Stimulated activated CD8-positive, alpha-beta memory T cell treated with anti-CD3 and anti-CD28 coated beads, Interleukin-15, amount 100 ng/mL, for 4 hours (primary cell): ENCODE measurements around the gene ARHGAP33.

Source experiments
- DNase-seq, 2 donors: peaks; one replicate each; pipeline ENCODE4 v3.0.0-alpha.2; 2020; ENCODE audit warnings: low read depth in 2 of 2

ARHGAP33 gene

GRCh38 chr19:35777961-35778360, 2.6 kb downstream of the ARHGAP33 start:
- DNase-seq, result no peak

- no peak for DNase-seq
Measured at GRCh38 chr19:35779033-35779432, 3.7 kb downstream of the ARHGAP33 start.

DNA sequence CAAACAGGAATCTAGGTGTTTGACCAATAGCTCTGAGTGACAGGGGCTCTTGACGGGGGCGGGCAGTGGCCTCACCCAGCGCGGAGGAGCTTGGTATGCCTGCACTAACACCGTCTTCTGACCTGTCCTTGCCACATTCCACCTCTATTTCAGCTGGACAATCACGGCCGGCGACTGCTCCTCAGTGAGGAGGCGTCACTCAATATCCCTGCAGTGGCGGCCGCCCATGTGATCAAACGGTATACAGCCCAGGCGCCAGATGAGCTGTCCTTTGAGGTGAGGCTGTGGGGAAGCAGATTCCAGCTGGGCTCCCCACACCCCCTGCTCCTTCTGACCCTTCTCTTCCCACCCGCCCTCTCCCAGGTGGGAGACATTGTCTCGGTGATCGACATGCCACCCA, 4.7 kb downstream of the ARHGAP33 start:
- DNase-seq, result no peak

DNA sequence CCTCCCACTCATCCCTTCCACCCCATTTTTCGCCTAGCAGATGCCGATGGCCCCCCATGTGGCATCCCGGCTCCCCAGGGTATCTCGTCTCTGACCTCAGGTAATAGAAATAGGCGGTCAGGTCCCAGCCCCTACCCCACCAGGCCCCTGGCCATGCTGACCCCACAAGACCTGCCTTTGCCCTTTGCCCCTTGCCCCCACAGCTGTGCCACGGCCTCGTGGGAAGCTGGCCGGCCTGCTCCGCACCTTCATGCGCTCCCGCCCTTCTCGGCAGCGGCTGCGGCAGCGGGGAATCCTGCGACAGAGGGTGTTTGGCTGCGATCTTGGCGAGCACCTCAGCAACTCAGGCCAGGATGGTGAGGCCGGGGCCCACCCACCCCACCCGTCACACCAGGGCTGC, 5.4 kb downstream of the ARHGAP33 start:
- DNase-seq, result no peak

- no peak for DNase-seq
Measured at GRCh38 chr19:35781650-35782049, 6.3 kb downstream of the ARHGAP33 start.

- no peak for DNase-seq
Measured at GRCh38 chr19:35782589-35782988, 7.2 kb downstream of the ARHGAP33 start.

GRCh38 chr19:35783469-35784434, 8.4 kb downstream of the ARHGAP33 start:
- DNase-seq, result no peak

GRCh38 chr19:35784503-35785338, 9.4 kb downstream of the ARHGAP33 start:
- no peak for DNase-seq

GRCh38 chr19:35785339-35785627, 9.9 kb downstream of the ARHGAP33 start:
- DNase-seq, result no peak

DNA sequence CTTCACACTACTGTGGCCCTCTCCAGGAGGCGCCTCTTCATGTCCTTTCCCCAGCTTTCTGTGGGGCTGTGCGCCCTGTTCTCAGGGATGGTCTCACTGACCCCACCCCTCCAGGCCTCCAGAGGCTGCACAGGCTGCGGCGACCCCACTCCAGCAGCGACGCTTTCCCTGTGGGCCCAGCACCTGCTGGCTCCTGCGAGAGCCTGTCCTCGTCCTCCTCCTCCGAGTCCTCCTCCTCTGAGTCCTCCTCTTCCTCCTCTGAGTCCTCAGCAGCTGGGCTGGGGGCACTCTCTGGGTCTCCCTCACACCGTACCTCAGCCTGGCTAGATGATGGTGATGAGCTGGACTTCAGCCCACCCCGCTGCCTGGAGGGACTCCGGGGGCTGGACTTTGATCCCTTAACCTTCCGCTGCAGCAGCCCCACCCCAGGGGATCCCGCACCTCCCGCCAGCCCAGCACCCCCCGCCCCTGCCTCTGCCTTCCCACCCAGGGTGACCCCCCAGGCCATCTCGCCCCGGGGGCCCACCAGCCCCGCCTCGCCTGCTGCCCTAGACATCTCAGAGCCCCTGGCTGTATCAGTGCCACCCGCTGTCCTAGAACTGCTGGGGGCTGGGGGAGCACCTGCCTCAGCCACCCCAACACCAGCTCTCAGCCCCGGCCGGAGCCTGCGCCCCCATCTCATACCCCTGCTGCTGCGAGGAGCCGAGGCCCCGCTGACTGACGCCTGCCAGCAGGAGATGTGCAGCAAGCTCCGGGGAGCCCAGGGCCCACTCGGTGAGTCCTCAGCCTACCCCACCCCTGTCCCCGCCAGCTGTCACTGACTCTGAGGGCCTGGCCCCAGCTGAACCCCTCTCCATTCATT, 11.2 kb downstream of the ARHGAP33 start:
- no peak for DNase-seq

- no peak for DNase-seq
Measured at GRCh38 chr19:35787227-35787799, 11.9 kb downstream of the ARHGAP33 start.

DNA sequence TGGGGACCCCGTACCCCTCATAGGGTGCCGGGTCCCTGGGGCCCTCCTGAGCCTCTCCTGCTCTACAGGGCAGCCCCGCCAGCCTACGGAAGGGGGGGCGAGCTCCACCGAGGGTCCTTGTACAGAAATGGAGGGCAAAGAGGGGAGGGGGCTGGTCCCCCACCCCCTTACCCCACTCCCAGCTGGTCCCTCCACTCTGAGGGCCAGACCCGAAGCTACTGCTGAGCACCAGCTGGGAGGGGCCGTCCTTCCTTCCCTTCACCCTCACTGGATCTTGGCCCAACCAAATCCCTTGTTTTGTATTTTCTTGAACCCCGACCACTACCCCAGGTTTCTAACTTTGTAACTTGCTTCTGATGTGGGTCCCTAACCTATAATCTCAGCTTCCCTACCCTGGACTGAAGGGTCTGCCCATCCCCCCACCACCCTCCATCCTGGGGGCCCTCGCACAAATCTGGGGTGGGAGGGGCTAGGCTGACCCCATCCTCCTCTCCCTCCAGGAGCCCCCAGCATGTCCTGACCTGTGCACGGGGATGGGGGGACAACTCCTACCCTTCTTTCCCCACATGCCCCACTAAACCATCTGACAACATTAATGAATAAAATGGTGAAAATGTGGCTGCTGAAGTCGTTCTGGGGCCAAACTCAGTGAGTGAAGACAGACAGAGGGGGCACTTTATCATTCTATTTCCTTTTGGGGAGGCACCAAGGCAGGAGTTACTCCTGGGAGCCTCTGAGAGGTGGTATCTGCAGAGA, 13.0 kb downstream of the ARHGAP33 start:
- no peak for DNase-seq

DNA sequence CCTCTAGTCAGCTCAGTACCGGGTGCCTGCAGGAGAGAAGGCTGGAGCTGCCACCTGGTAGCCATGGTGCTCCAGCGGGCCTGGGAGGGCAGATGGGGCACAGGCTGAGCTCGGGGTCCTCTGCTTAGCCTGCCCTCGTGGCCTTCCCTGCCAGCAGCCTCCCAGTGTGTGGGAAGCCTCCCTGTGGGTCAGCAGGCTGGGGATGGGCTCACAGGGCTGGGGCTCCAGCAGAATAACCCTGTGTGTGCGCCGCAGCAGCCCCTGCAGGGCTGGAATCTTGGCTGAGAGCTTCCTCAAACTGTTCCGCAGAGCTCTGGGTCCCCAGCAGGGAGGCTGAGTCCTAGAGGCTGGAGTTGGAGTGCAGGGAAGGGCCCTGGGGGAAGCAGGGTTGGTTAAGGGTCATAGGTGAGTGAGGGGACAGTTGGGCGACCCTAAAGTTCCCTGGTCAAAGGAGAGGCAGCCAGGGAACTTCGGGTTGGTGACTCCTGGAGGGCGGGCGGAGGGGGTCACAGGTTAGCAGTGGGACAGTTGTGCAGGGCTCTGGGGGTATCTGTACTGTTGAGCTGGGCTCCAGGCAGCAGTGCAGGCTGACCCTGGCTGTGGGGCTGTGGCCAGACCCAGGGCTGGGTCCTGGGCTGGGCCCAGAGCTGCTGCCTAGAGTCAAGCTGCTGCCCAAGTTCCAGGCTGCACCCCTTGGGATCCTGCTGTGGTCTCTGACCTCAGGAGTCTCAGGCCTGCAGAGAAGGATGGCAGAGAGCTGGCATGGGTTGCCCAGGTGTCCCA, 14.0 kb downstream of the ARHGAP33 start:
- no peak for DNase-seq

DNA sequence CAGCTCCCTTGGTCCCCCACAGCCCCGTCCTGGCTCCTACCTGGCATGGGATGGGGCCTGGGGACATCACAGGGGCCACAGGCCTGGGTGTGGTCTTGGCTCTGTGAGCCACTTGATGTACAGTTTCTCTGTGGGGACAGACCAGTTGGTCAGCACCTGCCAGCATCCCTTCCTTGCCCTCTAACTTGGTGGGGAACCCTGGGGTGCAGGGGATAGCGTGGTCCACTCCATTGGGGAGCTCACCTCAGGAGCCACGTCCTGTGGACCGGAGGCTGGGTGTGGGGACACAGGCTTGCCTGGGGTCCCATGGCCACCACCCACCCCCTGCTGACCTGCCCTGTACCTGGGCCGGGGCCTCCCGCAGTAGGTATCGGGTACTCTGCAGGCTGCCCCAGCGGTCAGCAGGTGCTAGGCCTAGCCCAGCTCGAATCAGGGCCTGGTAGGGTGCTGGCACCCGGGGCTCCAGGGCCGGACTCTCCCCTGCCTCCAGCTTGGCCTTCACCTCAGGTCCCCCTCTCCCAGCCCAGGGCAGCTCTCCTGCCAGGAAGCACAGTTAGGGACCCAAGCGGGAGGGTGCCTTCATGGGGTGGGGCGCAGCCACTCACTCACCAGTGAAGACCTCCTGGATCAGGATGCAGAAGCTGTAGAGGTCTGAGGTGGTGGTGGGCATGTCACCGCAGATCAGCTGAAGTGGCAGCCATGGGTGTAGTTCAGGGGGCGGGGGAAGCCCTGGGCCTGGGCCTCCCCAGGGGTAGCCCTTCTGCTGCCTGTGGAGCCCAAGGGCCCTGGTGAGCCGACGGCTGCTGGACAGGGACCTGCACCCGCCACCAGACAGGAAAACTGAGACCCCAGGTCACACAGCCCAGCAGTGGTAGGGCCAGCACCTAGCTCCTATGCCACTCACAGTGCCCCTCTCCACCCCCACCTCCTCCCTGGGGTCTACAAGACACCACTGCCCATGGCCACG, 14.9 kb downstream of the ARHGAP33 start:
- no peak for DNase-seq

- no peak for DNase-seq
Measured at GRCh38 chr19:35790981-35791813, 15.8 kb downstream of the ARHGAP33 start.

DNA sequence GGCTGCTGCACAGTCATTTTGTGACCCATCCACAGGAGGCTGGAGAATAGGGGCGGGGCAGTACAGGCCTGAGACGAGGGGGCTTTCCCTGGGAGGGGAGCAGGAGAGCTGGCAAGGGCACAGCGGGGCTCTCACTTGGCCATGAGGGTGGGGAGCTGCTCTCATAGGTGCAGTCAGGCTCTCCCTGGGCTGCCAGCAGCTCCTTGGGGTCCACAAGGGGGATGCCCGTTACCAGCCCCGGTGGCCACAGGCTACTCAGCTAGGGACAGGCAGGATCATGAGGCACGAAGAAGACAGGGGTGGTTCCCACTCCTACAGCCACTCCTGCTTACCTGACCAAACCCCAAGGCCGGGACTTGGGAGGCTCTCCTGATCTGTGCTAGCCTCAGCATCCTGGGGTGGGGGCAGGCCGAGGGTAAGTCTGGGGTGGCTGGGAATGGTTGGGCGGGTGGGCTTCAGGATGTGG, 16.5 kb downstream of the ARHGAP33 start:
- no peak for DNase-seq

DNA sequence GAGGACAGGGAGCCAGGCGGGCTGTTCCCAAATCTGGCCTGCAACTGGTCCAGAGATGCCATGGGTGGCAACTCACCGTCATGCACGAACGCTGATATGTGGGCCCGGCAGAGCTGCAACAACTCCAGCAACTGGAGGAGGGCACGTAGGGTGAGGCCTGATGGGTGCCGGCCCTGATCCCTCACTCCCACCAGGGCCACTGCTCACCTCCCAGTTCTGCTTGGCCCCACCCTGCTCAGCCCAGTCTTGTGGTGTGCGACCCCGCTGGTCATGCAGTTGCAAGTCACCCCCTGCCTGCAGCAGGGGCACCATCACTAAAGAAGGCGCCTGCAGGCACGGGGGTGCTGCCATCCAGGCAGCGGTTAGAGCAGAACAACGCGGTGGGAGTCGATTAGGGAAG, 16.9 kb downstream of the ARHGAP33 start:
- no peak for DNase-seq

DNA sequence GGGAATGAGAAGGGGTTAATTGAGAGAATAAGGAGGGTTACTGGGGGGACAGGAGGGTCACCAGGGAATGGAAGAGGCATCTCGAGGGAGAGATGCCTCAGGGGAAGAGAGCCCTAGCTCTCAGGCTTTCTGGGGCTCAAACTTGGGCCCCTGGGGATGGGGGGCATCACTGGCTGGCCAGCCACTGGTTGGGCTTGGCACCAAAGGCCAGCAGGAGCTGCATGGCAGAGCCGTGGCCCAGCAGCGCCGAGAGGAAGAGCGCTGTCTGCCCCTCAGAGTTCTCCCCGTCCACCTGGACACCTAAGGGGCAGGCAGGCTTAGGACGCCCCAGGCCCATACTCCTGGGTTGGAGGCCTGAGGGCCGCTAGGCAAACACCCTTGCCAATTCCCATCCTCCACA, 17.5 kb downstream of the ARHGAP33 start:
- DNase-seq, result no peak
